Mesenchymal stem cell (in vitro differentiated cells and primary cell): Measurements from ENCODE around the gene GFOD1.

Experiments
- DNase-seq: peaks from one replicate; pipeline ENCODE4 v3.0.0-alpha.2; 2013
- H2AFZ ChIP-seq: one replicate; pipeline ENCODE4 v1.6.1; 2013; ENCODE audit warnings: low read depth, mild to moderate bottlenecking, control low read depth, inconsistent platforms, low read length, moderate library complexity
- H2AK5ac ChIP-seq: 2 replicates; pipeline ENCODE4 v1.6.1; 2013; ENCODE audit warnings: low read length, moderate library complexity, mild to moderate bottlenecking, inconsistent platforms; ENCODE audit not compliant: severe bottlenecking
- H2BK120ac ChIP-seq: one replicate; pipeline ENCODE4 v1.6.1; 2013; ENCODE audit warnings: low read depth, mild to moderate bottlenecking, inconsistent platforms, low read length, moderate library complexity
- H2BK12ac ChIP-seq, 2 experiments: one replicate each; pipeline ENCODE4 v1.6.1; 2013; ENCODE audit warnings: inconsistent platforms in 2 of 2, low read length in 2 of 2, mild to moderate bottlenecking in 2 of 2, moderate library complexity in 2 of 2, control low read depth in 1 of 2
- H2BK15ac ChIP-seq: one replicate; pipeline ENCODE4 v1.6.1; 2013; ENCODE audit warnings: mild to moderate bottlenecking, low read depth, inconsistent platforms; ENCODE audit not compliant: poor library complexity, severe bottlenecking
- H2BK5ac ChIP-seq: 2 replicates; pipeline ENCODE4 v1.6.1; 2013; ENCODE audit warnings: low read depth, mild to moderate bottlenecking, low read length, control low read depth, inconsistent platforms; ENCODE audit not compliant: poor library complexity, severe bottlenecking
- H3K14ac ChIP-seq, 2 experiments: one replicate each; pipeline ENCODE4 v1.6.1; 2013; ENCODE audit warnings: inconsistent platforms in 2 of 2, low read length in 2 of 2, control low read depth in 1 of 2, mild to moderate bottlenecking in 1 of 2, moderate library complexity in 1 of 2
- H3K18ac ChIP-seq, 2 experiments: one replicate each; pipeline ENCODE4 v1.6.1; 2013; ENCODE audit warnings: inconsistent platforms in 2 of 2, low read length in 2 of 2, control low read depth in 1 of 2, low read depth in 1 of 2, mild to moderate bottlenecking in 1 of 2
- H3K23ac ChIP-seq, 2 experiments: one replicate each; pipeline ENCODE4 v1.6.1; 2013; ENCODE audit warnings: inconsistent platforms in 2 of 2, low read length in 2 of 2, mild to moderate bottlenecking in 2 of 2, moderate library complexity in 2 of 2, control low read depth in 1 of 2
- H3K27ac ChIP-seq: 2 replicates; pipeline ENCODE4 v1.5.1; 2013; ENCODE audit warnings: mild to moderate bottlenecking, moderate library complexity, low read length, control low read depth, inconsistent platforms; ENCODE audit not compliant: poor library complexity, severe bottlenecking
- H3K27me3 ChIP-seq, 2 experiments: 2 replicates each; pipeline versions ENCODE4 v1.6.1 to v1.7.0; 2013; ENCODE audit warnings: low read length in 2 of 2, mild to moderate bottlenecking in 2 of 2, moderate library complexity in 2 of 2, control low read depth in 1 of 2, inconsistent platforms in 1 of 2; ENCODE audit not compliant: control insufficient read depth in 1 of 2, insufficient read depth in 1 of 2
- H3K36me3 ChIP-seq, 2 experiments: 2 replicates each; pipeline versions ENCODE4 v1.6.1 to v1.7.0; 2013; ENCODE audit warnings: low read length in 2 of 2, control low read depth in 1 of 2, inconsistent platforms in 1 of 2, low read depth in 1 of 2, mild to moderate bottlenecking in 1 of 2; ENCODE audit not compliant: insufficient read depth in 2 of 2, control insufficient read depth in 1 of 2
- H3K4ac ChIP-seq, 2 experiments: one replicate each; pipeline ENCODE4 v1.6.1; 2013; ENCODE audit warnings: inconsistent platforms in 2 of 2, low read length in 2 of 2, mild to moderate bottlenecking in 2 of 2, moderate library complexity in 2 of 2, control low read depth in 1 of 2, low read depth in 1 of 2
- H3K4me1 ChIP-seq: 2 replicates; pipeline ENCODE4 v1.6.1; 2013; ENCODE audit warnings: low read depth, low read length, control low read depth; ENCODE audit not compliant: control insufficient read depth, insufficient read depth
- H3K4me2 ChIP-seq: 2 replicates; pipeline ENCODE4 v1.6.1; 2013; ENCODE audit warnings: low read length, mild to moderate bottlenecking, inconsistent platforms; ENCODE audit not compliant: poor library complexity, severe bottlenecking
- H3K4me3 ChIP-seq, 2 experiments: 2 replicates each; pipeline versions ENCODE4 v1.5.1 to v1.7.0; 2013; ENCODE audit warnings: low read length in 2 of 2, mild to moderate bottlenecking in 2 of 2, control low read depth in 1 of 2, low read depth in 1 of 2; ENCODE audit not compliant: insufficient read depth in 1 of 2
- H3K79me1 ChIP-seq: replicated peaks from 2 replicates; pipeline ENCODE4 v1.6.1; 2013; ENCODE audit warnings: mild to moderate bottlenecking, control low read depth, low read length, inconsistent platforms; ENCODE audit not compliant: poor library complexity, severe bottlenecking
- H3K9ac ChIP-seq: 2 replicates; pipeline ENCODE4 v1.7.0; 2013; ENCODE audit warnings: mild to moderate bottlenecking, low read length, moderate library complexity
- H3K9me3 ChIP-seq: 2 replicates; pipeline ENCODE4 v1.7.0; 2013; ENCODE audit warnings: mild to moderate bottlenecking, low read length; ENCODE audit not compliant: control insufficient read depth
- H4K8ac ChIP-seq: one replicate; pipeline ENCODE4 v1.6.1; 2013; ENCODE audit warnings: inconsistent platforms, mild to moderate bottlenecking, low read length, moderate library complexity
- H4K91ac ChIP-seq: one replicate; pipeline ENCODE4 v1.6.1; 2013; ENCODE audit warnings: mild to moderate bottlenecking, low read length, inconsistent platforms
- WGBS: methylation state at CpG from one replicate; pipeline ENCODE4 v1.1.7; 2013; ENCODE audit warnings: mixed read lengths; 5-methylcytosine and 5-hydroxymethylcytosine counted together

GFOD1 gene

GRCh38 chr6:13349811-13350506, 137.4 kb downstream of the GFOD1 start:
- peaks cover 0 to 6% of the 10 kb centered on the region in 2 experiments for H3K27me3 ChIP-seq
- WGBS: 95% methylated on average over 8 of the region's 8 CpGs
- no peak overlapping the region for H3K9ac ChIP-seq
- H2BK15ac ChIP-seq: no peak overlapping the region
- H3K23ac ChIP-seq: no peak overlapping the region
- no peaks in the 10 kb centered on the region for H3K36me3 ChIP-seq
- H3K9me3 ChIP-seq: no peaks in the 10 kb centered on the region
- H4K8ac ChIP-seq: no peak overlapping the region
- H2BK120ac ChIP-seq: no peak overlapping the region
- no peak overlapping the region for H3K4ac ChIP-seq
- H2BK5ac ChIP-seq: no peak overlapping the region
- no peak overlapping the region for H2AK5ac ChIP-seq
- no peak overlapping the region for H3K4me3 ChIP-seq
- no peak overlapping the region for H3K14ac ChIP-seq
- no peak overlapping the region for H3K27ac ChIP-seq
- H3K4me1 ChIP-seq: peaks cover 7% of the 10 kb centered on the region
- H3K79me1 ChIP-seq: no peaks in the 10 kb centered on the region
- H3K4me2 ChIP-seq: no peak overlapping the region
- H2BK12ac ChIP-seq: no peak overlapping the region
- DNase-seq: no peak
- H4K91ac ChIP-seq: no peak overlapping the region
- H2AFZ ChIP-seq: no peak overlapping the region
- no peak overlapping the region for H3K18ac ChIP-seq

- Histone ChIP-seq H3K4me2 (no peak overlapping the region), H3K79me1 (no peaks in the 10 kb centered on the region), H3K9ac (no peak overlapping the region), H3K9me3 (no peaks in the 10 kb centered on the region), H3K27me3 (peaks cover 0 to 8% of the 10 kb centered on the region in 2 experiments), H3K14ac (no peak overlapping the region), H2AFZ (no peak overlapping the region), H4K91ac (no peak overlapping the region), H3K4me1 (no peaks in the 10 kb centered on the region), H2AK5ac (no peak overlapping the region), H3K4me3 (no peak overlapping the region), H3K27ac (no peak overlapping the region), H2BK5ac (no peak overlapping the region), H4K8ac (no peak overlapping the region), H2BK15ac (no peak overlapping the region), H3K23ac (no peak overlapping the region), H2BK120ac (no peak overlapping the region), H3K36me3 (no peaks in the 10 kb centered on the region), H2BK12ac (no peak overlapping the region), H3K4ac (no peak overlapping the region), H3K18ac (no peak overlapping the region)
- WGBS: 87% methylated on average over 6 of the region's 8 CpGs
- no peak for DNase-seq
Measured at GRCh38 chr6:13348334-13349113, 138.9 kb downstream of the GFOD1 start.

- Histone ChIP-seq H4K8ac (no peak overlapping the region), H3K23ac (no peak overlapping the region), H3K27ac (no peak overlapping the region), H3K4me1 (no peaks in the 10 kb centered on the region), H3K14ac (no peak overlapping the region), H3K9me3 (no peaks in the 10 kb centered on the region), H3K4me3 (no peak overlapping the region), H2AK5ac (no peak overlapping the region), H2BK120ac (no peak overlapping the region), H3K4ac (no peak overlapping the region), H2AFZ (no peak overlapping the region), H3K9ac (no peak overlapping the region), H4K91ac (no peak overlapping the region), H2BK15ac (no peak overlapping the region), H2BK12ac (no peak overlapping the region), H3K4me2 (no peak overlapping the region), H3K27me3 (peaks cover 0 to 8% of the 10 kb centered on the region in 2 experiments), H2BK5ac (no peak overlapping the region), H3K36me3 (no peaks in the 10 kb centered on the region), H3K79me1 (no peaks in the 10 kb centered on the region), H3K18ac (no peak overlapping the region)
- no peak for DNase-seq
- WGBS: 98% methylated on average over 3 of the region's 5 CpGs
Measured at GRCh38 chr6:13346245-13346644, 141.2 kb downstream of the GFOD1 start.

- no peaks in the 10 kb centered on the region for H3K79me1 ChIP-seq
- no peak overlapping the region for H2BK120ac ChIP-seq
- H3K23ac ChIP-seq: no peak overlapping the region
- DNase-seq: no peak
- H3K27me3 ChIP-seq: peaks cover 0 to 25% of the 10 kb centered on the region in 2 experiments
- no peak overlapping the region for H4K8ac ChIP-seq
- WGBS: 82% methylated on average over 4 of the region's 5 CpGs
- no peak overlapping the region for H2BK15ac ChIP-seq
- no peak overlapping the region for H2BK12ac ChIP-seq
- no peaks in the 10 kb centered on the region for H3K9me3 ChIP-seq
- no peak overlapping the region for H3K27ac ChIP-seq
- no peaks in the 10 kb centered on the region for H3K4me1 ChIP-seq
- H3K9ac ChIP-seq: no peak overlapping the region
- no peak overlapping the region for H2AFZ ChIP-seq
- H4K91ac ChIP-seq: no peak overlapping the region
- no peak overlapping the region for H3K4ac ChIP-seq
- H3K4me2 ChIP-seq: no peak overlapping the region
- H3K18ac ChIP-seq: no peak overlapping the region
- H3K36me3 ChIP-seq: no peaks in the 10 kb centered on the region
- H3K4me3 ChIP-seq: no peak overlapping the region
- H2AK5ac ChIP-seq: no peak overlapping the region
- H2BK5ac ChIP-seq: no peak overlapping the region
- H3K14ac ChIP-seq: no peak overlapping the region
Measured at GRCh38 chr6:13342414-13343019, 144.9 kb downstream of the GFOD1 start.
